C4-2B (cell line): Measurements from ENCODE around the gene MN1.

Experiments
- H3K27ac ChIP-seq: fragments of 450-650 bp; 2 replicates; pipeline ENCODE4 v1.5.1; 2017
- ZFX ChIP-seq: fragments of 450-650 bp; IDR thresholded peaks from 2 replicates; pipeline ENCODE4 v1.6.1; 2017
- TF ChIP-seq, protein P1 (sequence below): fragments of 450-650 bp; conservative IDR thresholded peaks from 2 replicates; pipeline ENCODE4 v1.5.1; 2017; ENCODE audit warnings: mild to moderate bottlenecking

Gene MN1

DNA sequence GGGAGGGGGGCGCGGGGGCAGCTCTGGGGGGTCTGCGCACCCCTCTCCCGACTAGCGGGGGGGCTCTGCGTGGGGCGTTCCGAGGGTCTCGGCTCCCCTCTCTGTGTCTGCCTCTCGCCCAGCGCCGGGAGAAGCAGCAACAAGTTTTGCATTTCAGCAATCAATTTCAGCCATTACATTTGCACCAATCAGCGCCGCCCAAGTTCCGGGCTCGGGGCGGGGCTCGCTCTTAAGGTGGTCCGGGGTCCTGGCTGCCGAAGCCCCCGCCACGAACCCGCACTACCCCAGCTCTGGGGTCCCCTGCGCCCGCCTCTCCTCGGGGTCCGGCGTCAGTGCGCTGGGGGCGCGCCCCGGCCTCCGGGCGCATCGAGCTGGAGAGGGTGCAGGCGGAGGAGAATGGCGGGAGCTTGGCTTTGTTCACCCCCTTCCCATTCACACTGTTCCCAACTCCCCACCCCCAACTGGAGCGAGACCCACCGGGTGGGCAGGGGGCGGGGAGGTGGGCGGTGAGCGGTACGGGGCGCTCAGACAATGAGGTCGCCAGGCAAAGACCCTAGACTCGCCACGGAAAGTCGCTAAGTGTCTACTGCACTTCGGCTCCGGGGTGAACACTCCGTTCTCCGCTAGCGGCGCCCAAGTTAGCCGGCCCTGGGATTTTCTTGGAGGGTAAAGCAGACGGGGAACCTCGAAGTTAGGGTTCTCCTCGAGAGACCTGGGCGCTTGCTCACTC is at the start of gene MN1:
Gene MN1 (minus strand): TSS at position 141 of the 730 bp plus-strand sequence. CDS start 1,213 bp downstream, outside the sequence.
- TF ChIP-seq, protein P1, sequence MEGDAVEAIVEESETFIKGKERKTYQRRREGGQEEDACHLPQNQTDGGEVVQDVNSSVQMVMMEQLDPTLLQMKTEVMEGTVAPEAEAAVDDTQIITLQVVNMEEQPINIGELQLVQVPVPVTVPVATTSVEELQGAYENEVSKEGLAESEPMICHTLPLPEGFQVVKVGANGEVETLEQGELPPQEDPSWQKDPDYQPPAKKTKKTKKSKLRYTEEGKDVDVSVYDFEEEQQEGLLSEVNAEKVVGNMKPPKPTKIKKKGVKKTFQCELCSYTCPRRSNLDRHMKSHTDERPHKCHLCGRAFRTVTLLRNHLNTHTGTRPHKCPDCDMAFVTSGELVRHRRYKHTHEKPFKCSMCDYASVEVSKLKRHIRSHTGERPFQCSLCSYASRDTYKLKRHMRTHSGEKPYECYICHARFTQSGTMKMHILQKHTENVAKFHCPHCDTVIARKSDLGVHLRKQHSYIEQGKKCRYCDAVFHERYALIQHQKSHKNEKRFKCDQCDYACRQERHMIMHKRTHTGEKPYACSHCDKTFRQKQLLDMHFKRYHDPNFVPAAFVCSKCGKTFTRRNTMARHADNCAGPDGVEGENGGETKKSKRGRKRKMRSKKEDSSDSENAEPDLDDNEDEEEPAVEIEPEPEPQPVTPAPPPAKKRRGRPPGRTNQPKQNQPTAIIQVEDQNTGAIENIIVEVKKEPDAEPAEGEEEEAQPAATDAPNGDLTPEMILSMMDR = no peak
- no peak for TF ChIP-seq ZFX
- no peak within 1 kb of the TSS for H3K27ac ChIP-seq

DNA sequence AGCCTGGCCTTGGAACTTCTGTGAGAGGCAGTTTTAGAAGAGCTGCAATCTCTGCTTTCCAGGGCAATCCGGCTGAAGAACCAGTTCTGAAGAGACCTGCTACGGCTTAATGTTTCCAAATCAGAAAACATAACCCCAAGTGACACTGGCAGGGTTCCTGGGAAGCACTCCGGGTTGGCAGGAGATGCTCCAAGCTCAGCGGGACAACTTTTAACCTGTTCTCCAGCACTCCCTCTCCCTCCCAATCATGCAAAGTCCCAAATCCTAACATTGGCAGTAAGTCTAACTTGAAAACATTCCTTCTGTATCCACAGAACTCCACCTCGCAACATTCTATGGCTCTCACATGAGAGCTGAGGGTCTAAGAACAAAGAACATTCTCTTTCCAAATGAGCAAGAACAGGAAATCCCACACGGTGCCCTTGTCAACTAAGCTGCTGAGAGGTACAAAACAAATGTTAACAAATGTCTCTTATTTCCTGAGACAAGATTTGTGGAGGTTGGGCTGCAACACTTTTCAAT is 48.5 kb upstream of the MN1 start:
- TF ChIP-seq, protein P1 = no peak
- no peak for TF ChIP-seq ZFX
- H3K27ac ChIP-seq = peak overlapping the region; percentile 61

DNA sequence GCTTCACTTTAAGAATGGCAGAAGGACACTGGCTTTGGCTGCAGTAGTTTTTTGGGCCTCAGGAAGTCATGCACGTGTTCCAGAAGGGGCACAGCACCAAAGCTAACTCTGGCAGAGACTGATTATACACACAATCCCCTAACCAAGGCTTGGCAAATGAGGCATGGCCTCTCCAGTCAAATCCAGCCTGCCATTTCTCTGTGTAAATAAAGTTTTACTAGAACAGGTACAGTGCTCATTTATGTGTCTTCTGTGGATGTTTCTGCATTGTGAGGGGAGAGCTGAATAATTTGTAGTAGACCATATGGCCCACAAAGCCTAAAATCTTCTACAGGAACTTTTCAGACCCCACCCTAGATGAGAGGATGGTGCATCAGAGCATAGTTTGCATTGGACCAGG is 46.4 kb upstream of the MN1 start:
- H3K27ac ChIP-seq = no peak overlapping the region
- TF ChIP-seq, protein P1 = no peak

DNA sequence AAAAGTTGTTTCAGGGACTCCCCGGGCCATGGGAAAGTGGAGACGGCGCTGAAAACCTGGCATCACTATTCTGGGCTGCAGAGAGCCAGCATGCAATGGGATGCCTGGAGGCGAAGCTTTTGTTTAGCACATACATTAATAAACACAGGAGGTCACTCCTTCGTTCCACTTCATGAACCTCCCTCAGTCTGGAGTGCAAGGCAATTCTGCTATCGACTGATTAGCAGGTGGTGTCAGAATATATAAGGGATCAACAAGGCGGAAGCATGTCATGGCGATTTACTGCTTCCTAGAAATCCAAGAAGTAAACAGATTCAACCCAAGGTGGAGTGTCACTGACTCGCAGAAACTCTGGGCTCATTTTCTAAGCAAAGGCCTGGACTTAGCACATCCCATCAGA is 45.4 kb upstream of the MN1 start:
- no peak for TF ChIP-seq ZFX
- TF ChIP-seq, protein P1 = no peak
- no peak overlapping the region for H3K27ac ChIP-seq

DNA sequence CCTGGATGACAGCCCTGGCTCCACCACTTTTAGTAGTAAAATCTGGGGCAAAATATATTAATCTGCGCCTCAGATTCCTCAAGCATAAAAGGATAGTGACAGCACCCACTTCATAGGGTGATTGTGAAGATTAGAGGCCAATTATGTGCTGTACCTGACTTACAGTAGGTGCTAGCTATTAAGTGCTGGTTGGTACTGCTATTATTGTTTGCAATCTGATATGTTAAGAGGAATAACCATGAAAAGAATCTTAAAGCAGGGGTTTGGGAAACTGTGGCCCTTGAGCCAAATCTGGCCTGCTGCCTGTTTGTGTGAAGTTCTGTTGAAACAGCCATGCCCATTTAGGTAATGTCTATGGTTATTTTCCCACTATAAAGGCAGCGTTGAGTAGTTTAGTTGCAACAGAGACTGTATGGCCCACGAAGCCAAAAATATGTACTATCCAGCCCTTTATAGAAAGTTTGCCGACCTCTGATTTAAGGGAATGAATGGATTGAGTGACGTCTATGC is 44.7 kb upstream of the MN1 start:
- TF ChIP-seq, protein P1 = no peak
- TF ChIP-seq ZFX = no peak
- H3K27ac ChIP-seq = no peak overlapping the region

DNA sequence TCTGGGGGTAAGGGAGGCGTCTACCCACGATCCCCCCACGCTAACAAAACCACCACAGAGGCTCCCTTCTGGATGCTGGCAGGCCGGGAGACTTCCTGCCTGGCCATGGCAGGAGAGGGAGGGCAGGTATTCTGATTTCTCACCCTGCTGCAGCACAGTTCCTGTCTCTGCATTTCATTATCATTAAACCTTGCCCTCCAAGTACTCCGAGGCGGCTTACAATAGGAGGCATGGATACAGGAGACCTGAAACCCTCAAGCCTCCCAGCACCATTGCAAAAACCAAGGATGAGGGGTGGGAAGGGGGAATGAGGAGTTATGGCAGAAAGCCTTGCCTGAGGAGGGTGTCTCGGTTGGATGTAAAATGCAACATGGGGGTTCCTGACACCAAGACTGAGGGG is 44.1 kb upstream of the MN1 start:
- no peak overlapping the region for H3K27ac ChIP-seq
- no peak for TF ChIP-seq ZFX
- TF ChIP-seq, protein P1 = no peak

DNA sequence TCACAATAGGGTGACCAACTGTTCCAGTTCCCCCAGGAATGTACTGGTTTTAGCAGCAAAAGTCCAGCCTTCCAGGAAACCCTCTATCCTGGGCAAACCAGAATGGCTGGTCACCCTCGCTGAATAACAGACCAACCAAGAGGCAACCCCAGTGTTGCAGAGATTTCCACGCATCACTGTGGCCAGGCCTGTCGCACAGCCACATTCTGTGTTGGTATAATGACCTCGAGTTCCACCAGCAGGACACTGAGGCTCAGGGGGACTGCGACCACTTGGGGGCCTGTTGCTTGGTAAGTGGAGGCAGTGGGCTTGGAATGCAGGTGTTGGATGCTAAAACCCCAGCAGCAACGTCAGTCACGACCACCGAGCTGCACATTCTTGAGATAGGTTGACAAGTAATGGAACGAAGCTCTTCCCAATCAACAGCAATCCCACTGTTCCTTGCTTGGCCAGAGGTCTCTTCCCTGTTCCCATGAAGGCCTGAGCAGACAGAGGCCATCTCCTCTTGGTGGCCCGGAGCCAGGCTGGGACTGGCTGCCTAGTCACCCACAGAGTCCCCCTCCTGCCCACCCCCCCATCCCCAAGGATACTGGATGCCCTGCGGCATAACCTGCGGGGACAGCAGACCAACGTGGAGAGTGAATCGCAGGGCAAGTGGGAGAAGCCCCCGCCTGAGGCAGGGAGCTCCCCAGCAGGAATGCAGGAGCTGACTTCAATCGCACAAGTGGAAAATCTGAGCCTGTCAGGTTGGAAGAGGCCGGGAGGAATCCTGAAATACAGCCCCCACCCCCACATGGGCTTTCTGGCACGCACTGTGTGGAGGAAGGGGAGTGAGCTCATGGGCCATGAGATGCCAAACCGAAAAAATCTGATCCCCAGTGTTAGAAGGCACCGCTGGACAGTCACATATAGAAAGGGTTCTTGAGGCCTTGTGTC is 43.4 kb upstream of the MN1 start:
- no peak overlapping the region for H3K27ac ChIP-seq

More for the DNA sequence above, 43.4 kb upstream of the MN1 start:
- TF ChIP-seq, protein P1 = no peak
- no peak for TF ChIP-seq ZFX
